ENCODE measurements around the gene SLX4.
"Not testable (repeated sequence)": the region's sequence is repeated elsewhere in the genome, so short reads cannot be mapped to it uniquely, and the experiment has no call there.

The SLX4 gene

GRCh38 chr16:3640632-3641501 is 29.5 kb upstream of the SLX4 start:
- DNase-seq, result no peak

DNA sequence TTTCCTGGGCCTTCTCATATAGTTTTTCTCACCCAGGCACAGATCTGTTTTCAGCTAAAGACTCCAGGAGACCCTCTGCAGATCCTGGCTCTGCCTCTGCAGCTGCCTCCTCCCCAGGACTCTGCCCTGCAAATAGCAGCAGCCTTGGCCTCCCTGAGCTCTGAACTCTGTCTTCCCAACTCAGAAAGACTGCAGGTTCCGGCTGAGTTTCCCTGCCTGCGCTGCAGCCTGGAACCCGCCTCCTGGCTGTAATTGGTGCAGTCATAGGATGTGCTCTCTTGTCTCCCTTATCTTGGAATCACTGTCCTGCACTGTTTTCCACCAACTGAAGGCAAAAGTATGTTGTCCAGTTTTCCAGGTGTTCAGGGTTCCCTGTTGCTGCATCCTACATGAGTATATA is 28.8 kb upstream of the SLX4 start:
- no peak for DNase-seq

GRCh38 chr16:3638916-3639644 is 27.7 kb upstream of the SLX4 start:
- no peak for DNase-seq

GRCh38 chr16:3637371-3637923 is 26.0 kb upstream of the SLX4 start:
- DNase-seq, result peak; percentile 42

DNA sequence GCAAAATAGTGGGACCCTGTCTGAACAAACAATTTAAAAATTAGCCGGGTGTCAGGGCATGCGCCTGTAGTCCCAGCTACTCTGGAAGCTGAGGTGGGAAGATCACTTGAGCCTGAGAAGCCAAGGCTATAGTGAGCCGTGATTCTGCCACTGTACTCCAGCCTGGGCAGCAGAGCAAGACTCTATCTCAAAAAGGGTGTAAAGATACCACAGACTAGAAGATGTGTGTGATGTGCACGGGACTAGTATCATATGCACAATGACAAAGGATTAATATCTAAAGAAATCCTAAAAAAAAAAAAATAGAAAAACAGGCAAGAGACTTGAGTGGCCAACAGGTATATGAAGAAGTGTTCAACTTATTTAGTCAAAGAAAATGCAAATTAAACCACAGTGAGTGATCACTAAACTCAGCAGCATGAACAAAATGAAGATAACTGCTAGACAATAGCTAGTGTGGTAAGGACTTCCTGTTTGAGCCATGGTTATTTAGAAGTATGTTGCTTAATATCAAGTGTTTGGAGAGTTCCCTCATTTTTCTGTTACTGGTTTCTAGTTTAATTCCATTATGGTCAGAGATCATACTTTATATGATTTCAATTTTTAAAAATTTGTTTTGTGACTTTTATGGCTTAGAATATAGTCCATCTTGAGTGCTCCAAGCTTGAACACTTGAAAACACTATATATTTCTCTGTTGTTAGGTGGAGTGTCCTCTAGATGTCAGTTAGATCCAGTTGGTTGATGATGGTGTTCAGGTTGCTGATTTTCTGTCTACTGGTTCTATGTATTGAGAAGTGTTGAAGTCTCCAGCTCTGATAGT is 14.7 kb upstream of the SLX4 start:
- DNase-seq, result no peak

DNA sequence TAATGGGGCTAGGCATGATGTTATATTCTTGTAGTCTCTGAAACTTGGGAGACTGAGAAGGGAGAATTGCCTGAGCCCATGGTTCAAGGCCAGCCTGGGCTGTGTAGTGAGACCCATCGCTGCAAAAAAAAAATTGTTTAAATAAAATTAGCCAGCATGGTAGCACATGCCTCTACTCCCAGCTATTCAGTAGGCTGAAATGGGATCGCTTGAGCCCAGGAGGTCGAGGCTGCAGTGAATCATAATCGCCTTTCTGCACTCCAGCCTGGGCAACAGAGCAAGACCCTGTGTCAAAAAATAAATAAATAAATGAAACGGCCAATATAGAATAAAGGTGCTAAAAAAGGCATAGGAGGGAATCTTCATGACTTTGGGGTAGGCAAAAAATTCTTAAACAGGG is 13.9 kb upstream of the SLX4 start:
- no peak for DNase-seq

- no peak for DNase-seq
Measured at GRCh38 chr16:3623642-3624041, 12.2 kb upstream of the SLX4 start.

GRCh38 chr16:3618769-3619141 is 7.3 kb upstream of the SLX4 start:
- no peak for DNase-seq

DNA sequence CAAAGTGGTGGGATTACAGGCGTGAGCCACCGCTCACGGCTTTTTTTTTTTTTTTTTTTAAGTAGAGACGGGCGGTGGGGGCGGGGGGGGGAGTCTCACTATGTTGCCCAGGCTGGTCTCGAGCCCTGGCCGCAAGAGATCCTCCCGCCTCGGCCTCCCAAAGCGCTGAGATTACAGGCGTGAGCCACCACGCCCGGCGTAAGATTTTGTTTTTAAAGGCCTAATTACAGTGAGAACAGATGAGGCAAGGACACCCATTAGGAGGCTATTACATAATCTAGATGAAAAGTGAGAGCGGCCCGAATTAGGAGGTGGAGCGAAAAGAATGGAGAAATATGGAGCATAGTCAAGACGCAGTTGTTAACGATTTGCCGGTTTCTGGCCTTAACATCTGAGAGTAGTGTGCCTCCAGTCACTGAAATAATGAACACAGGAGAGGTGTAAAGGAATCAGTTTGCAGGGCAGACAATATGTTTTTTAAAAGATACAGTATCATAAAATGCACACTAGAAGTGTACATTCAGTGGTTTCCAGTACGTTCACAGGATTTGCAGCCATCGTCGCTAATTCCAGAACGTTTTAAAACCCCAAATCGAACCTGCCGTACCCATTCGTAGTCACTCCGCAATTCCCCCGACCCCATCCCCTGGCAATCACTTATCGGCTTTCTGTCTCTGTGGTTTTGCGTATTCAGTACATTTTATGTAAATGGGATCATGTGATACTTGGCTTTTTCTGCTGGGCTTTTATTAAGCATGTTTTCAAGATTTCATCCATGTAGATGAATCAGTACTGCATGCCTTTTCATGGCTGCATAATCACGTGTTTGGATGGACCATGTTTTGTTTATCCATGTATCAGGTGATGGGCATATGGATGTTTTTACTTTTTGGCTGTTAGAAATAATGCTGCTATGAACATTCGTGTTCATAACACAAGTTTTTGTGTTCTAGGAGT is 1.4 kb upstream of the SLX4 start:
- no peak for DNase-seq

- no peak for DNase-seq
Measured at GRCh38 chr16:3610698-3611145, 684 bp downstream of the SLX4 start.

DNA sequence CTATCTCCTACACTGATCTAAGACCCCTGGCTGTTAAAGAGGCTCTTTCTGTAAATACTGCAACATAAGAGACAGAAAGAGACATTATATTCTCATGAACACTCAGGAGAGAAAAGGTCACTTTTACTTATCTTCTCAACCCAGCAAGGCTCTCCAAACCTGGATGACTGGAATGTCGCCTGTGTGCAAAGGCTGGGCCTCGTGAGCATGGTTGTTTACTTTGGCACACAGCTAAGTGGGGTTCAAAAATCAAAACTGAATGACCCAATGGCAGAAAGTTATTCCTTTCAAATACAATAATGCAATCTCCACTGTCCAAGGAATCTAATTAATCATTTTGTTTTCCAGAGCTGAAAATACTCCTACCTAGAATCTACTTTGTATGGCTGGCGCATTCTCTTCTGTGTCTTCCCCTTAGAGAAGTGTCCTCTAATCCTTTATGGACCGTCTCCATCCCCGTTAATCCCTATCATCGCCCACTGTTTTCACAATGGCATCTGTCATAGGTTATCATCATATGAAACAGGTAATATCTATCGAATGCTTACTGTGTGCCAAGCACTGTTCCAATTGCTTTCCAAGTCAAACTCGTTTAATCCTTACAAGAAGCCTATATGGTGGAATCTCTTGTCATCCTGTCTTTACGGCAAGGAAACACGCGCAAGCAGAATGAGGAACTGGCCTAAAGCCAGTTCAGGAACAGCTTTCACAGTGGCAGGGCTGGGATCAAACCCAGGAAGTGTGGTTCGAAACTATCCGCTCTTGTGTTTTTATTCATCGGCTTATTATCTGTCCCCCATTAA is 1.3 kb downstream of the SLX4 start:
- no peak for DNase-seq

GRCh38 chr16:3608976-3609375 is 2.4 kb downstream of the SLX4 start:
- not testable (repeated sequence) for DNase-seq

DNA sequence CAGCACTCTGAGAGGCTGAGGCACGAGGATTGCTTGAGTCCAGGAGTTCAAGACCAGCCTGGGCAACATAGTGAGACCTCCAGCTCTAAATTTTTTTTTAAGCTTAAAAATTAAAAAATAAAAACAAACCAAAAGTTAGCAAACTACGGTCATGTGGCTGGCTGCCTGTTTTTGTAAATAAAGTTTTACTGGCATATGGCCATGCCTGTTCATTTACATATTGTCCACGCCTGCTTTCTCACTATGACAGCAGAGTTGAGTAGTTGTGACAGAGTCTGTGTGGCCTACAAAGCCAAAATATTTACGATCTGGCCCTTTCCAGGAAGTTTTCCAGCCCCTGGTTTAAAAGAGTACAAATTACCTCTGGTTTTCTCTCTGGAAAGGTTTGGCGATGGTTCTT is 3.3 kb downstream of the SLX4 start:
- DNase-seq, result no peak

GRCh38 chr16:3607634-3608033 is 3.8 kb downstream of the SLX4 start:
- DNase-seq, result no peak

GRCh38 chr16:3607161-3607560 is 4.2 kb downstream of the SLX4 start:
- DNase-seq, result no peak

- DNase-seq, result no peak
Measured at GRCh38 chr16:3606441-3606840, 5.0 kb downstream of the SLX4 start.

DNA sequence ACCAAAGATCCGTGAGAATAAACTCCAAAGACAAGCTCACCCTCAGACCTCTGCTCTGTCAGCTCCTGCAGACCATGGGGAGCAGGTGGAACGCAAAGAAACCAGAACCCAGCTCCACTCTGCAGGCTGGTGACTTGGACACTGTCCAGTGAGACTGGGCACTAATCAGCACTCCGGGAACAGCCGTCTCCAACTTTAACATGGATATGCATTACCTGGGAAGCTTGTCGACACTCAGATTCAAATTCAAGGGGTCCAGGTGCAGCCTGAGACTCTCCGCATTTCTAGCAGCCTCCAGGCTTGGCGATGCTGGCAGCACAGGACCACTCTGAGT is 9.1 kb downstream of the SLX4 start:
- DNase-seq, result no peak

DNA sequence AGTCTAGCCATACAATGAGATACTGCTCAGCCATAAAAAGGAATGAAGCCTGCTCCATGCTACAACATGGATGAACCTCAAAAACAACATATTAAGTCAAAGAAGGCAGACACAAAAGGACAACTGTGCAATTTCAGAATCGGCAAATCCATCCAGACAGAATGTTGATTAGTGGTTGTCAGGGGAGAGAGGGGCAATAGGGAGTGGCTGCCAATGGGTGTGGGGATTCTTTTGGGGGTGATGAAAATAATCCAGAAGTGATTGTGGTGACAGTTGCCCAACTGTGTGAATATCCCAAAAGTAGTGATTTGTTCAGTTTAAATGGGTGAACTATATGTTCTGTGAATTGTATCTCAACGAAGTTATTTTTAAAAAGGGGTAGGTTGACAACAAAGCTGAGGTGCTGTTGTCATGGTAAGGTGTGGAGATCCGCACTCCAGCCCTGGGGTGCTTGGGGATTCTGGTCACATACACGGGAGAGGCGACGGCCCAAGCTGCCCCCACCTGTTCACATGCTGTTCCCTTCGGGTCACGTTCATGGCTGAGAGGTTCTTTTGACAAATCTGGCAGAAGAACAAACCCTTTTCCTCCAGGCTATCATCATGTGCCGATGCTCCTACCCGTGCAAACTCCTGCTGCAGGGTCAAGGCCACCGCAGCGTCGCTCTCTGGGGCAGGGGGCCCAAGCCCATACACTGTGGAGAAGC is 9.6 kb downstream of the SLX4 start:
- no peak for DNase-seq

DNA sequence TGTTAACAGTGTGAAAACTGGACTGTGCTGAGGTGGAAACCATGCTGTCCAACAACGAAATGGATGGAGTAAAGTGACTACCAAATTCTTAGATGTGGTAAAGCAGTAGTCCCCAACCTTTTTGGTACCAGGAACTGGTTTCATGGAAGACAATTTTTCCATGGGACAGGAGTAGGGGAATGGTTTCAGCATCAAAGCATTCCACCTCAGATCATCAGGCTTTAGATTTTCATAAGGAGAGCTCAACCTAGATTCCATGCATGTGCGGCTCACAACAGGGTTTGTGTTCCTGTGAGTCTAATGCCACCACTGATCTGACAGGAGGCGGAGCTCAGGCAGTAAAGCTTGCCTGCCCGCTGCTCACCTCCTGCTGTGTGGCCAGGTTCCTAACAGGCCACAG is 11.5 kb downstream of the SLX4 start:
- no peak for DNase-seq

DNA sequence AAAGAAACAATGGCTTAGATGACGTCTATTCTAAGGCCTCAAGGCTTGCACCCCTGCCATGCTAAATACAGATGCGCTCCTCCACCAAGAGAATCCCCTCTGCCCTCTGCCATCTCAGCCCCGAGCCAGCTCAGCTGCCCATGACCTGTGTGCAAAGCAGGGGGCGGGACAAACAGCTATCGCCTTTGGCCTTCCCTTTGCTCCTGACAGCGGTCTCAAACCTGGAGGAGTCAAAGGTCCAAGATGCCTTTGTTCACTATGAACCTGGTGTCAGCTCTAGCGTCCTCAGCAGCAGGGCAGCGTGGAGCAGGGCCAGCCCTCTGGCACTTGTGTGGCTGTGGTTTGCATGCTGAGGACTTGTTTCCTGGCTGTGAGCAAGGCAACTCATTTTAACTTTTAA is 12.3 kb downstream of the SLX4 start:
- no peak for DNase-seq

DNA sequence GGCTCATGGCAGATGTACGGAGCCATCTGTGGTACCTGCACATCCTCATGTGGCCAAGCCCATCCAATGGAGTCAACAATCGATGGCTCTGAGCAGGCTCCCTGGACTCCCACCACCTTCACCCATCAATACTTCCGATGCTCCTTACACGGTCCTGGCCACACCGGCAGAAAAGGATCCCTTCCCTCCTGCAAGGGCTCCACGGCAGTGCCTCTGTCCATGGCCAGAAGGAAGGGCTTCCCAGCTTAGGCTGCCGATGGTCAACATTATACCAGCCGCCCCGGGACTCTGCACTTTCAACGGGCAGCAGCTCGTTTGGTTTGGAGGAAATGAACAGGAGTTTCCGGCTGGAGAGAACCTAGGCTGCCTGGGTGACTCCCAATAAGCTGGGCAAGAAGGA is 13.2 kb downstream of the SLX4 start:
- no peak for DNase-seq
